ENCODE results near the gene SEC31B. TPM values are rescaled to one million over a fixed set of nuclear protein-coding genes. Genes with fewer than 3 reads are reported as not detected.

The SEC31B gene
- total and polyA plus RNA-seq, 12 donors = 2.8 to 85.1 (median 8.3) TPM

DNA sequence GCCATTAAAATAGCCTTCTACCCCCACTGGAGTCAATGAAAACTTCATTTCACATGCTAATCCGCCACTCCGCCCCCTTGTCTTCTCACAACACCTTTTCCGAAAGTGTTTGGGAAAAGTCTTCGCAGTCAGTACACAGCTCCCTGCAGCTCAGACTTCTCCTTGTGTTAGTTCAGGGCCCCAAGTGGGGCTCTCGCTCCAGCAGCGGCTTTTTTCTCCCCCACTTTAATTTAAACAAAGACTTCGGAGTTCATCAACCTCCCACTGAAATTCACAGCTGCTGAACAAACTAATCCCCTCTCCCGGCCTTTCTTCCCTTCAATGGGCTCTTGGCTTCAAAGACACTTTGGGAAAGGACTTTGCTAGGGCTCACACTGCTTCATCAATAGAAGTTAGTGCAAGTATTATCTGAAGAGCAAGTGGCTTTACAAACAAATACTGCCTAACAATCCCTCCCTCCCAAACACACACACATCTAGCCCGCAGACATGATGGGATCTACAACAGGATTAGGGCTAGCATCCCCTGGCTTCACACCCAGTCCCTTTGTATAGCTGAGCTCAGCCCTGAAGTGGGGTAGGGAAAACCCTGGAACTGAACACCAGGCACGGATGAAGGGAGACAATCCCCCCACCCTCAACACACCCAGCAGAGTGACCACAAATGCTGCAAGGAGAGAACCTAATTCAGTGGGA, 33.7 kb downstream of the SEC31B start:
- H3K36me3 ChIP-seq (replicated peaks in 1 of 2) = peaks cover 0 to 15% of the 10 kb centered on the region in 2 donors
- TF ChIP-seq, protein P1, sequence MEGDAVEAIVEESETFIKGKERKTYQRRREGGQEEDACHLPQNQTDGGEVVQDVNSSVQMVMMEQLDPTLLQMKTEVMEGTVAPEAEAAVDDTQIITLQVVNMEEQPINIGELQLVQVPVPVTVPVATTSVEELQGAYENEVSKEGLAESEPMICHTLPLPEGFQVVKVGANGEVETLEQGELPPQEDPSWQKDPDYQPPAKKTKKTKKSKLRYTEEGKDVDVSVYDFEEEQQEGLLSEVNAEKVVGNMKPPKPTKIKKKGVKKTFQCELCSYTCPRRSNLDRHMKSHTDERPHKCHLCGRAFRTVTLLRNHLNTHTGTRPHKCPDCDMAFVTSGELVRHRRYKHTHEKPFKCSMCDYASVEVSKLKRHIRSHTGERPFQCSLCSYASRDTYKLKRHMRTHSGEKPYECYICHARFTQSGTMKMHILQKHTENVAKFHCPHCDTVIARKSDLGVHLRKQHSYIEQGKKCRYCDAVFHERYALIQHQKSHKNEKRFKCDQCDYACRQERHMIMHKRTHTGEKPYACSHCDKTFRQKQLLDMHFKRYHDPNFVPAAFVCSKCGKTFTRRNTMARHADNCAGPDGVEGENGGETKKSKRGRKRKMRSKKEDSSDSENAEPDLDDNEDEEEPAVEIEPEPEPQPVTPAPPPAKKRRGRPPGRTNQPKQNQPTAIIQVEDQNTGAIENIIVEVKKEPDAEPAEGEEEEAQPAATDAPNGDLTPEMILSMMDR (IDR thresholded peaks at IDR 0.05) = no peak
- no peak for TF ChIP-seq POLR2A (IDR thresholded peaks at IDR 0.05)
- WGBS, 4 donors = 88 to 94% (median 93%) methylated on average over 10 of the region's 10 CpGs
- no peak for DNase-seq
- no peak overlapping the region for H3K4me3 ChIP-seq
- peaks cover 8 to 13% of the 10 kb centered on the region in 2 donors for H3K4me1 ChIP-seq (replicated peaks in 1 of 2)
- no peaks in the 10 kb centered on the region for H3K9me3 ChIP-seq (replicated peaks in 1 of 3)
- intact Hi-C loops (cut with DNase I) = no loop called here
- peaks cover 3% of the 10 kb centered on the region for H3K27me3 ChIP-seq
- no peak overlapping the region for H3K27ac ChIP-seq

DNA sequence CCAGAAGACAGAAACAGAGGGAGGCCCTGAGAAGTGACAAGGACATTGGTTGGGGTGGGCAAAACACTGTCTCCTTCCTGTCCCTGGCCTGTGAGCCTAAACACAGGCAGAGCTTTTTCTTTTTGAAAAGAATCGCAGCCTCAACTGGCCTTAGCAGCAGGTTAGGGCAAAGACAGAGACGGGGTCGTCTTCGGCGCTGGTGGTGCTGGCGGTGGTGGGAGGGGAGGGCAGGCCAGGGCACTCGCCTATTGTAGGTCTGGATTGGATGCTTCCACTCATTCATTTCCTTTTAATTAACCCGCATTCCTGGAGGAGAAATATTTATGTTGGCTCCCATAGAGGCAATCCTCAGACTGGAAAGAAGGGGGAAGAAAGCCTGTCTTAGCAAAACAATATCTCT, 34.3 kb downstream of the SEC31B start:
- Histone ChIP-seq H3K27me3 (peaks cover 9% of the 10 kb centered on the region), H3K27ac (no peak overlapping the region), H3K36me3 (replicated peaks in 1 of 2) (peaks cover 0 to 15% of the 10 kb centered on the region in 2 donors), H3K4me3 (no peak overlapping the region), H3K4me1 (replicated peaks in 1 of 2) (peaks cover 8 to 13% of the 10 kb centered on the region in 2 donors), H3K9me3 (replicated peaks in 1 of 3) (no peaks in the 10 kb centered on the region)
- no peak for DNase-seq
- TF ChIP-seq, protein P1 (IDR thresholded peaks at IDR 0.05) = no peak
- TF ChIP-seq POLR2A (IDR thresholded peaks at IDR 0.05) = no peak
- intact Hi-C loops (cut with DNase I) = no loop called here
- WGBS, 4 donors = 81 to 86% (median 84%) methylated on average over 8 of the region's 8 CpGs

DNA sequence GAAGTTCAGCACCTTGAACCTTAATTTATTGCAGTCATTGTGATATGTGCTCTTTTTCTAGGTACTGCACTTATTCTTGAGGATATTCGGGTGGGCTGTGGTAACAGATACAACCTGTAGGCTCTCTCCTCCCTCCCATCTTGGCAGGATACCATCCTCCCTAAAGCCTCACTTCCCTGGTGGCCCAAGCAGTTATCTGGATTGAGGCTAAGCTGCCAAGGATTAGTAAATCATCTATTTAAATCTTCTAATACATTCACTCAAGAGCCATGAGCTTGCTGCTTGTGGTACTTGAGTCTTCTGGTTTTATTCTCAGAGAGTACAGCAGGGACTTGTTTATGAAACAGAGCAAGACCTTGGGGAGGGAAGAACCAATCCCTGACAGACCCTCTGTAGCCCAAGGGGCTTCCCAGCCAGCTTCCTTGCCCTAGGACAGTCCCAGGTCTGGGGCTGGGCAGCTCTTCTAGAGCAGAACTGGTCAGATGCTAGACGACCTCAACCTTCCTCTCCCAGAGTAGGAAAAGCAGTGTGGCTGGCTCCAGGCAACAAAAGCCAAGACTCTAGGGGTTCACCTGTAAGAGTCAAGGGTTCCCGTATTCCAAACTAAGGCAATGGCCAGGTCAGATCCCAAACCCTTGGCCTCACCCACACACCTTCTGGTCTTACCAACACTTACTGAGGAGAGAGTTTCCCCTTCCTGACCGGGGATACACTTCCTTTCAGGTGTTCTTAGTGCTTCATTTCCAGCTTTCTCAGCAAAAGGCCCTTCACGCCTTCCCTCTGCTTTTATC, 35.6 kb downstream of the SEC31B start:
- Histone ChIP-seq H3K4me3 (no peak overlapping the region), H3K4me1 (replicated peaks in 1 of 2) (peaks cover 8 to 13% of the 10 kb centered on the region in 2 donors), H3K36me3 (replicated peaks in 1 of 2) (peaks cover 0 to 12% of the 10 kb centered on the region in 2 donors), H3K9me3 (replicated peaks in 1 of 3) (no peaks in the 10 kb centered on the region), H3K27me3 (peaks cover 17% of the 10 kb centered on the region), H3K27ac (no peak overlapping the region)
- no peak for DNase-seq
- WGBS, 4 donors = 87 to 96% (median 93%) methylated on average over 5 of the region's 5 CpGs
- no peak for TF ChIP-seq POLR2A (IDR thresholded peaks at IDR 0.05)
- TF ChIP-seq, protein P1 (IDR thresholded peaks at IDR 0.05) = no peak
- intact Hi-C loops (cut with DNase I) = loop anchor here in 1 of 2 donors (5.0 kb wide), 1 partner anchor 33 kb away; the partner anchor contains the start of gene SEC31B

DNA sequence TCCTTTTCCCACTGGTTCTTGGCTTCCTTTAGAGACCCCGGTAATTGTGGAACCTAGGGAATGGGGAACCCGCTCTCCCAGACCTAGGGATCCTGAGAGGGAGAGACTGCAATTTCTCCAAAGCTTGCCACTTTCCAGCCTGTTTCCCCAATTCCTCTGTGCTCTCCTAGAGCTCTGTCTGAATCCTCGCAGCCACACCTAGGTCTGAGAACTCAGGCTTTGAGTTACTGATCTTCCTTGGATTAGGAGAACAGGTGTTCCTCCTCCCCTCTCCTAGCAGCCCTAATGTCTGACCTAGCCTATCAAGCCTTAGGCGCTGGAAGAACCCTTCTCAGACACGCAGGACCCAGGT, 36.9 kb downstream of the SEC31B start:
- WGBS, 4 donors = 37 to 48% (median 44%) methylated on average over 5 of the region's 5 CpGs
- TF ChIP-seq, protein P1 (IDR thresholded peaks at IDR 0.05) = peak in 1 of 6 experiments; percentile 30
- no peak for TF ChIP-seq POLR2A (IDR thresholded peaks at IDR 0.05)
- Histone ChIP-seq H3K27me3 (peaks cover 22% of the 10 kb centered on the region), H3K4me3 (peak overlapping the region in 1 of 4 donors; percentile 44), H3K9me3 (replicated peaks in 1 of 3) (no peaks in the 10 kb centered on the region), H3K36me3 (replicated peaks in 1 of 2) (peaks cover 0 to 8% of the 10 kb centered on the region in 2 donors), H3K4me1 (replicated peaks in 1 of 2) (peaks cover 8 to 13% of the 10 kb centered on the region in 2 donors), H3K27ac (no peak overlapping the region)
- no peak for DNase-seq
- intact Hi-C loops (cut with DNase I) = loop anchor here in 1 of 2 donors (5.0 kb wide), 1 partner anchor 34 kb away; the partner anchor contains the start of gene SEC31B
